Measurements from ENCODE around the gene SLC16A9. TPM values are rescaled to one million over a fixed set of nuclear protein-coding genes. Genes with fewer than 3 reads are reported as not detected.

The SLC16A9 gene
- total RNA-seq, 1 experiment from 2014 or later = 4.1 TPM

DNA sequence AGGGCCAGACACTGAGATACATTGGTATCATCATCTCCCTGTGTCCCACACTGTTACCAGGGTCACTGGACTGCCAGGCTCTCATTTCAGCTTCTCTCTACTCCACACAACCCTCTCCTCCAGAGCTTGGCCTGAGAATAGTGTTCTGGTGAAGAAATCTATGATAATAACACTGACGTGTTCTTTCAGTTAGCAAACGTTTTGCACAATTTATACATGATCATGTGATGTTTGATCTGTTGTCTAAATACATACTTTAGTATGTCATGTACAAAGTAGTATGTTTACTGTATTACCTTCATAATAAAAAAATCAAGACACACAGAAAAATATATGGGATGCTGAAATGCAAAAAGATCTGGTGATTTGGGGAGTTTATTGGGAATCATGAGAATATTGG is 5.0 kb downstream of the SLC16A9 start:
- Histone ChIP-seq H3T11ph (ENCODE audit: low read length) (no peak overlapping the region), H3K79me1 (ENCODE audit: insufficient read depth, low read depth, low read length, poor library complexity, severe bottlenecking) (no peaks in the 10 kb centered on the region), H4K8ac (replicated peaks; ENCODE audit: insufficient read length, low read depth, low read length) (no peak overlapping the region), H3K23me2 (ENCODE audit: insufficient read length, low read depth, low read length, poor library complexity, severe bottlenecking) (peaks cover 12% of the 10 kb centered on the region), H3K4me1 (ENCODE audit: insufficient read depth, low read length) (no peaks in the 10 kb centered on the region; the same call in 1 of the 2 replicates), H3K27ac (ENCODE audit: insufficient read length, low read depth, low read length) (no peak overlapping the region), H3K9ac (ENCODE audit: extremely low read depth, insufficient read length, low read length) (no peak overlapping the region), H4K20me1 (ENCODE audit: control insufficient read depth, insufficient read depth, insufficient read length) (no peaks in the 10 kb centered on the region), H3K14ac (ENCODE audit: insufficient read depth, low read length) (no peak overlapping the region), H2BK12ac (ENCODE audit: insufficient read length, low read depth, low read length) (no peak overlapping the region), H2AK5ac (ENCODE audit: insufficient read length, low read length) (no peak overlapping the region), H3K23ac (ENCODE audit: insufficient read length, low read depth, low read length) (no peak overlapping the region), H3K9me3 (ENCODE audit: control insufficient read depth, low read depth, low read length) (no peaks in the 10 kb centered on the region), H4K5ac (ENCODE audit: insufficient read length, low read depth, low read length) (no peak overlapping the region), H3K18ac (ENCODE audit: insufficient read length, low read depth, low read length) (no peak overlapping the region), H2BK15ac (ENCODE audit: low read depth, low read length) (no peak overlapping the region), H3K4me2 (ENCODE audit: insufficient read depth, insufficient read length, low read length) (no peak overlapping the region), H2BK20ac (ENCODE audit: low read depth, low read length, poor library complexity, severe bottlenecking) (no peak overlapping the region), H3K79me2 (ENCODE audit: insufficient read depth, low read length) (no peaks in the 10 kb centered on the region), H3K56ac (ENCODE audit: insufficient read length, low read depth, low read length) (no peak overlapping the region), H3K4ac (ENCODE audit: low read depth, low read length) (no peak overlapping the region), H2BK120ac (ENCODE audit: low read depth, low read length, poor library complexity, severe bottlenecking) (no peak overlapping the region), H3K27me3 (ENCODE audit: insufficient read depth, low read length) (no peaks in the 10 kb centered on the region; the same call in 1 of the 2 replicates), H2BK5ac (ENCODE audit: insufficient read length, low read length) (no peak overlapping the region), H2AFZ (ENCODE audit: low read length) (no peak overlapping the region), H4K91ac (ENCODE audit: insufficient read length, low read depth, low read length) (no peak overlapping the region)
- TF ChIP-seq, protein P1, sequence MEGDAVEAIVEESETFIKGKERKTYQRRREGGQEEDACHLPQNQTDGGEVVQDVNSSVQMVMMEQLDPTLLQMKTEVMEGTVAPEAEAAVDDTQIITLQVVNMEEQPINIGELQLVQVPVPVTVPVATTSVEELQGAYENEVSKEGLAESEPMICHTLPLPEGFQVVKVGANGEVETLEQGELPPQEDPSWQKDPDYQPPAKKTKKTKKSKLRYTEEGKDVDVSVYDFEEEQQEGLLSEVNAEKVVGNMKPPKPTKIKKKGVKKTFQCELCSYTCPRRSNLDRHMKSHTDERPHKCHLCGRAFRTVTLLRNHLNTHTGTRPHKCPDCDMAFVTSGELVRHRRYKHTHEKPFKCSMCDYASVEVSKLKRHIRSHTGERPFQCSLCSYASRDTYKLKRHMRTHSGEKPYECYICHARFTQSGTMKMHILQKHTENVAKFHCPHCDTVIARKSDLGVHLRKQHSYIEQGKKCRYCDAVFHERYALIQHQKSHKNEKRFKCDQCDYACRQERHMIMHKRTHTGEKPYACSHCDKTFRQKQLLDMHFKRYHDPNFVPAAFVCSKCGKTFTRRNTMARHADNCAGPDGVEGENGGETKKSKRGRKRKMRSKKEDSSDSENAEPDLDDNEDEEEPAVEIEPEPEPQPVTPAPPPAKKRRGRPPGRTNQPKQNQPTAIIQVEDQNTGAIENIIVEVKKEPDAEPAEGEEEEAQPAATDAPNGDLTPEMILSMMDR (conservative IDR thresholded peaks at IDR 0.05) = no peak
- Mint-ChIP-seq H3K4me3 (no peak overlapping the region), H3K9me3 (peaks cover 0 to 3% of the 10 kb centered on the region in 2 experiments; a peak in 1 of 5 replicates), H3K4me1 (peaks cover 16 to 43% of the 10 kb centered on the region in 2 experiments), H3K27me3 (ENCODE audit: low read depth) (peaks cover 25% of the 10 kb centered on the region), H3K36me3 (ENCODE audit: insufficient read depth in 1 of 3, low read depth in 3 of 3) (peaks cover 4 to 49% (median 6%) of the 10 kb centered on the region in 3 experiments; a peak in 6 of 7 replicates), H3K27ac (no peak overlapping the region)
- WGBS (ENCODE audit: extremely low coverage, insufficient read length, low lambda C conversion rate) = no CpG with 5 or more reads among the region's 2 CpGs
- DNase-seq = no peak

All from H9 (cell line).